H7 (cell line): ENCODE measurements around the gene PKD2L2. TPM values are rescaled to one million over a fixed set of nuclear protein-coding genes. Genes with fewer than 3 reads are reported as not detected.

Experiments used
- DNase-seq: peaks from one replicate; pipeline ENCODE4 v3.0.0; 2012
- H3K27me3 ChIP-seq: 2 replicates; pipeline ENCODE4 v1.6.0; 2011; ENCODE audit warnings: mild to moderate bottlenecking, low read length; ENCODE audit not compliant: control insufficient read depth, insufficient read depth
- H3K36me3 ChIP-seq: replicated peaks from 2 replicates; pipeline ENCODE4 v1.5.1; 2011; ENCODE audit warnings: low read length; ENCODE audit not compliant: control insufficient read depth, insufficient read depth
- H3K4me3 ChIP-seq: 2 replicates; pipeline ENCODE4 v1.5.1; 2011; ENCODE audit warnings: low read depth, mild to moderate bottlenecking, control low read depth, low read length, moderate library complexity; ENCODE audit not compliant: insufficient read depth
- total RNA-seq: library from RNA; depleted of rRNA; stranded (reverse); fragments of >200 nt; shearing (Covaris generic); gene quantifications from 2 replicates; pipeline ENCODE4 v1.2.3, GENCODE V29; 2014

The PKD2L2 gene
- total RNA-seq, 1 experiment from 2014 or later, result not detected

DNA sequence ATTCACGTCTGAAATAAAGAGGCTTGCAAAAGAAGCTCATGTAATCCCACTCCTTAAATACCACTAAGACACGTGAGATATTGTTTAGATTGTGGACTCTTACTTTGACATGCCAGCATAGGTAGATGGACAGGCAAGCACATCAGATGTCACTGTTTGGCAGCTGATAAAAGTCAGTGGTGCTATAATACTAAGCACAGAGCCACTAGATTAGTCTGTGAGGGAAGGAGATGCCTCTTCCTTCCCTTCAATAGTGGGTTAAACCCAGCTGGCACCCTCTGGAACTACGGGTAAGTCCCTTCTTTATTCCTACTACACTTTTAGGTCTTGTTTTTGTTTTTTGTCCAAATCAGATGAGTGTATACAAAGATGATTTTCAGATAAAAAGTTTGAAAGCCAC is 21.6 kb upstream of the PKD2L2 start, which contains the start of gene MYOT:
Gene MYOT (plus strand): TSS at position 197 of the 400 bp plus-strand sequence. CDS start 2,792 bp downstream, outside the sequence.
- H3K36me3 ChIP-seq, result no peaks in the 10 kb centered on the region
- DNase-seq, result no peak
- H3K27me3 ChIP-seq, result no peaks in the 10 kb centered on the region
- H3K4me3 ChIP-seq, result no peak within 1 kb of the TSS

- no peak overlapping the region for H3K4me3 ChIP-seq
- no peaks in the 10 kb centered on the region for H3K36me3 ChIP-seq
- no peak for DNase-seq
- H3K27me3 ChIP-seq, result no peaks in the 10 kb centered on the region
Measured at GRCh38 chr5:137870647-137871339, 18.5 kb upstream of the PKD2L2 start.

GRCh38 chr5:137871571-137871970 is 17.7 kb upstream of the PKD2L2 start:
- no peaks in the 10 kb centered on the region for H3K36me3 ChIP-seq
- no peak overlapping the region for H3K4me3 ChIP-seq
- no peak for DNase-seq
- H3K27me3 ChIP-seq, result no peaks in the 10 kb centered on the region

DNA sequence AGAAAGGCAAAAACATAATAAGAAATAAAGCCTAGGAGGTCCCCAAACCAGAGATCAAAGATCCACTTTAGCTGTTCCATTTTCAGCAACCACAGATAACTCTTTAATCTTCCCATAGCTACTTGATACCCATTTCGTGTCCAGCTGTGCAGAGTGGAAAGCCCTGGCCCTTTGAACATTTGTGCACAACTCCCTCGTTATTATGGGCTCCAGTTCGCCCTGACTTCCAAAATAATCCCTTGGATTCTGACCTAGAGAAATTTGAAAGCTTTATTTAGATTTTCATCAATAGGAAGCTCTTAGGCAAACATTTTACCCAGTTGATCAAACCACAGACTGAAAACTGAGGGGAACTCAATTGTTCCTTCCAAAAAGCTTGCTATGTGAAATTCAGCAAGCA is 16.8 kb upstream of the PKD2L2 start:
- no peak for DNase-seq
- no peaks in the 10 kb centered on the region for H3K27me3 ChIP-seq
- no peaks in the 10 kb centered on the region for H3K36me3 ChIP-seq
- no peak overlapping the region for H3K4me3 ChIP-seq

DNA sequence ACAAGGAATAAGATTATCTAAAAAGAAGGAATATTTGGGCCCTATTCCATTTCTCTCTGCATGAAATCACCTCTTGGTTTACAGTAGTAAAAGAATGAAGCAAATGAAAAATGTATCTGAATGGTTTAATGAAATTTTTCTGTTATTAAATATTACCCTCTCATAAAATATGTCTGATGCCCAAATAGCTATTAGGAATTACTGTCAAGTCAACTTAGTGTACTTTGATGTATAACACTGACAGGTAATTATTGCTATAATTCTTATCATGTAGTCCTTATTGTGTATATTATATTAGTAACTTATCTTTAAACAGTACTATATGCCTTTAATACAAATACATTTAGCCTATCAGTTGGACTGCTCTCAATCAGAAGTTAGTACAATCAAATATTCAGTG is 13.2 kb upstream of the PKD2L2 start:
- DNase-seq, result no peak
- no peaks in the 10 kb centered on the region for H3K36me3 ChIP-seq
- no peaks in the 10 kb centered on the region for H3K27me3 ChIP-seq
- H3K4me3 ChIP-seq, result no peak overlapping the region

DNA sequence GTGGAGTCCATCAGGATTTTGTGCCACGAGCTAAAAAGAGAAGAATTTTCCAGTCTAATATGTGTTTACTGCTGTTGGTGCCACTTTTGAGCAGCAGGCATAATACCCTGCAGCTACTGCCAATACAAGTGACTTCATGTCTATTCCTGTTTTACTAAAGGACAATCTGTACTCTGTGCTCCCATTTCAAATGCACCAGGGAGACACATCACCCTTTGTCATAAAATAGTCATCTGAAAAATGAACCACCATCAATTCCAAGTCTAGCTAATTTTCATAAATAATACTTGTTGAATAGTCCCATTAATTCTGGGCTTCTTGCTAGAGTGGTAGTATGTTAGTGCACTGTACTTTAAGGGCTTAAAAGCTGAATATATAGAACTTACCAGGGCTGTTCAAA is 8.9 kb upstream of the PKD2L2 start:
- DNase-seq, result no peak
- Histone ChIP-seq H3K36me3 (no peaks in the 10 kb centered on the region), H3K27me3 (no peaks in the 10 kb centered on the region), H3K4me3 (no peak overlapping the region)

GRCh38 chr5:137887831-137888230 is 1.4 kb upstream of the PKD2L2 start:
- Histone ChIP-seq H3K36me3 (no peaks in the 10 kb centered on the region), H3K4me3 (no peak overlapping the region), H3K27me3 (no peaks in the 10 kb centered on the region)
- no peak for DNase-seq

GRCh38 chr5:137888466-137888862 is 793 bp upstream of the PKD2L2 start:
- Histone ChIP-seq H3K36me3 (no peaks in the 10 kb centered on the region), H3K4me3 (no peak overlapping the region), H3K27me3 (no peaks in the 10 kb centered on the region)
- DNase-seq, result no peak

GRCh38 chr5:137890845-137891244 is 1.6 kb downstream of the PKD2L2 start:
- Histone ChIP-seq H3K4me3 (no peak overlapping the region), H3K36me3 (no peaks in the 10 kb centered on the region), H3K27me3 (no peaks in the 10 kb centered on the region)
- DNase-seq, result no peak

- Histone ChIP-seq H3K36me3 (no peaks in the 10 kb centered on the region), H3K4me3 (no peak overlapping the region), H3K27me3 (no peaks in the 10 kb centered on the region)
- no peak for DNase-seq
Measured at GRCh38 chr5:137891849-137892248, 2.6 kb downstream of the PKD2L2 start.

- H3K27me3 ChIP-seq, result no peaks in the 10 kb centered on the region
- no peak overlapping the region for H3K4me3 ChIP-seq
- no peaks in the 10 kb centered on the region for H3K36me3 ChIP-seq
- no peak for DNase-seq
Measured at GRCh38 chr5:137894586-137894985, 5.3 kb downstream of the PKD2L2 start.

DNA sequence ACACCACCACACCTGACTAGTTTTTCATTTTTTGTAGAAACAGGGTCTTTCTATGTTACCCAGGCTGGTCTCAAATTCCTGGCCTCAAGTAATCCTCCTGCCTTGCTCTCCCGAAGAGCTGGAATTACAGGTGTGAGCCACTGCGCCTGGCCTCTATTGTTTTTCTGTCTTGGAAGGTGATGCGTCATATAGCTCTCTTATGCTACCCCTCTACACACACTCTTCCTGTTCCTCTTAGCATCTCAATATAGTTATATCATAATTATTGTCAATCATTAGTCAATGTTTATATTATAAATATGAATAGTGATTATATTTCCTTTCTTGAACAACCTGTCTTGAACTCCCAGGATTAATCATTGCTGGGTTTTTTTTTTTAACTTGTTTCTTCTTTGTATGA is 7.3 kb downstream of the PKD2L2 start:
- no peak for DNase-seq
- Histone ChIP-seq H3K27me3 (no peaks in the 10 kb centered on the region), H3K4me3 (no peak overlapping the region), H3K36me3 (no peaks in the 10 kb centered on the region)

- no peaks in the 10 kb centered on the region for H3K27me3 ChIP-seq
- no peak for DNase-seq
- H3K36me3 ChIP-seq, result no peaks in the 10 kb centered on the region
- H3K4me3 ChIP-seq, result no peak overlapping the region
Measured at GRCh38 chr5:137899493-137899892, 10.2 kb downstream of the PKD2L2 start.

DNA sequence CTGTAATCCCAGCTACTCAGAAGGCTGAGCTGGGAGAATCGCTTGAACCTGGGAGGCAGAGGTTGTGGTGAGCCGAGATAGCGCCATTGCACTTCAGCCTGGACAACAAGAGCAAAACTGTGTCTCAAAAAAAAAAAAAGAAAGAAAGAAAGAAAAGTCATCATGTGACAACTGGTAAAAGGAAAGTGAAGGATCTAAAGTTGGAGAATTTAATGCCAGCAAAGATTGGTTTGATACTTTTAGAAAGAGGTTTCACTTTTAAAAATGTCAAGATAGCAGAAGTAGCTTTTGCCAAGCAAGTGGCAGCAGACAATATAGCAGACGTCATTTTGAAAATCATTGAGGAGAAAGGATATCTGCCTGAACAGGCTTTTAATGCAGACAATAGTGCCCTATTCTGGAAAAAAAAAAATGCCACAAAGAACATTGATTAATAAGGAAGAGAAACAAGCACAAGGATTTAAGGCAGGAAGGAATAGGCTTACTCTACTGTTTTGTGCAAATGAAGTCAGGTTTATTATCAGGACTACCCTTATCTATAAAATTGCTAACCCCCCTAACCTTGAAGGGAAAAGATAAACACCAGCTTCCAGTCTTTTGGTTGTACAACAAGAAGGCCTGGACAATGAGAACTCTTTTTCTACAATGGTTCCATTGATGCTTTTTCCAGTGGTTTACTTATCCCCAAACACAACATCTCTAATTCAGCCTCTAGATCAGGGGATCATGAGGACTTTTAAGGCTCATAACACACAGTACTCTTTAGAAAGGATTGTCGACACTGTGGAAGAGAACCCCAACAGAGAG is 12.0 kb downstream of the PKD2L2 start:
- H3K27me3 ChIP-seq, result no peaks in the 10 kb centered on the region
- H3K36me3 ChIP-seq, result no peaks in the 10 kb centered on the region
- no peak overlapping the region for H3K4me3 ChIP-seq
- no peak for DNase-seq

DNA sequence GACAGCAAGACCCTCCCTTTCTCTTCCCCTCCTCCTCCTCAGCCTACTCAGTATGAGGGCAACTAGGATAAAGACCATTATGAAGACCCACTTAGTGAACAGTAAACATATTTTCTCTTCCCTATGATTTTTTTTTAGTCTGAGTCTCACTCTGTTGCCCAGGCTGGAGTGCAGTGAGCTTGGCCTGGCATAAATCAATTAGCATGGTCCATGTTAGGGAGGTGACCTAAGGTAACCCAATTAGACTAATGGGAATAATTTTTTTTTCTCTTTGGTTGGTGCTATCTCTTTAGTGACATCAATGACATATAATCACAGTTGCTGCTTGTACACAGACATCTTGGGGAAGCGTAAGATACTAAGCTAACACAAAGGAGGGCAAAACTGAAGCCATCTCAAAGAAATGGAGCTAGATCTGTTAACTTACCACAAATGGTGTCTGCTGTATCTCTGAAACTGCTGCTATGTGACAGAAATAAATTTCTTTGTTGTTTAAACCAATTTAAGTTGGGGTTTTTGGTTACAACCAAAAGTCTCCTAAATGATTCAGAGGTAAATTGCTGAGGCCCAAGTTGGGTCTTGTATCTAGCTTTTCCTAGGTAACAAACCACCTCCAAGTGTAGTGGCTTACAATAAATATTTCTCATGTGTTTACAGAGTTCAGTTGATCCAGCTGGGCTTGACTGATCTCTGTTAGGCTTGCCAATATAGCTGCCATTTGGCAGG is 13.3 kb downstream of the PKD2L2 start:
- Histone ChIP-seq H3K27me3 (no peaks in the 10 kb centered on the region), H3K36me3 (no peaks in the 10 kb centered on the region), H3K4me3 (no peak overlapping the region)
- DNase-seq, result no peak
